Right atrium auricular region (tissue), 2 donors: Measurements from ENCODE around the gene NAXE. TPM values are rescaled to one million over a fixed set of nuclear protein-coding genes. Genes with fewer than 3 reads are reported as not detected.

ENCODE experiments used
- DNase-seq: peaks from one replicate; pipeline ENCODE4 v3.0.0-alpha.2; 2019; ENCODE audit warnings: low spot score
- H3K27ac ChIP-seq, 2 donors: fragments of 200-600 bp; sonication (generic); 1 replicate in 1 of 2; 2 replicates in 1 of 2; pipeline ENCODE4 v1.5.1; 2016 to 2019
- H3K27me3 ChIP-seq, 2 donors: fragments of 200-600 bp; sonication (generic); one replicate each; pipeline versions ENCODE4 v1.5.1 to v1.6.0; 2017 to 2019
- H3K36me3 ChIP-seq: fragments of 200-600 bp; sonication (generic); one replicate; pipeline ENCODE4 v1.5.1; 2016
- H3K4me1 ChIP-seq, 2 donors: fragments of 200-600 bp; sonication (generic); one replicate each; pipeline versions ENCODE4 v1.5.1 to v1.6.0; 2017 to 2019
- H3K4me3 ChIP-seq, 2 donors: fragments of 200-600 bp; sonication (generic); 1 replicate in 1 of 2; 2 replicates in 1 of 2; pipeline ENCODE4 v1.5.1; 2017 to 2019; ENCODE audit warnings: mild to moderate bottlenecking in 1 of 2, moderate library complexity in 1 of 2
- H3K9me3 ChIP-seq, 2 donors: fragments of 200-600 bp; sonication (generic); one replicate each; pipeline ENCODE4 v1.5.1; 2019
- total RNA-seq, 2 donors: library from RNA; depleted of rRNA; stranded (reverse); fragments of >200 nt; gene quantifications; one replicate each; pipeline ENCODE4 v1.1.0, GENCODE V29; 2016
- TF ChIP-seq, protein P1 (sequence below), 2 donors: fragments of 200-600 bp; sonication (generic); IDR thresholded peaks; one replicate each; pipeline ENCODE4 v1.5.1; 2019; ENCODE audit warnings: antibody characterized with exemption in 2 of 2

Gene NAXE
- total RNA-seq, 2 donors from 2014 or later: 85.3 to 96.3 TPM

- no peak for DNase-seq
- no peak overlapping the region for H3K4me3 ChIP-seq
- H3K4me1 ChIP-seq: no peaks in the 10 kb centered on the region
- no peak overlapping the region for H3K27ac ChIP-seq
- H3K9me3 ChIP-seq: no peaks in the 10 kb centered on the region
- no peaks in the 10 kb centered on the region for H3K27me3 ChIP-seq
- no peaks in the 10 kb centered on the region for H3K36me3 ChIP-seq
- TF ChIP-seq, protein P1, sequence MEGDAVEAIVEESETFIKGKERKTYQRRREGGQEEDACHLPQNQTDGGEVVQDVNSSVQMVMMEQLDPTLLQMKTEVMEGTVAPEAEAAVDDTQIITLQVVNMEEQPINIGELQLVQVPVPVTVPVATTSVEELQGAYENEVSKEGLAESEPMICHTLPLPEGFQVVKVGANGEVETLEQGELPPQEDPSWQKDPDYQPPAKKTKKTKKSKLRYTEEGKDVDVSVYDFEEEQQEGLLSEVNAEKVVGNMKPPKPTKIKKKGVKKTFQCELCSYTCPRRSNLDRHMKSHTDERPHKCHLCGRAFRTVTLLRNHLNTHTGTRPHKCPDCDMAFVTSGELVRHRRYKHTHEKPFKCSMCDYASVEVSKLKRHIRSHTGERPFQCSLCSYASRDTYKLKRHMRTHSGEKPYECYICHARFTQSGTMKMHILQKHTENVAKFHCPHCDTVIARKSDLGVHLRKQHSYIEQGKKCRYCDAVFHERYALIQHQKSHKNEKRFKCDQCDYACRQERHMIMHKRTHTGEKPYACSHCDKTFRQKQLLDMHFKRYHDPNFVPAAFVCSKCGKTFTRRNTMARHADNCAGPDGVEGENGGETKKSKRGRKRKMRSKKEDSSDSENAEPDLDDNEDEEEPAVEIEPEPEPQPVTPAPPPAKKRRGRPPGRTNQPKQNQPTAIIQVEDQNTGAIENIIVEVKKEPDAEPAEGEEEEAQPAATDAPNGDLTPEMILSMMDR (IDR thresholded peaks at IDR 0.05): no peak
These were observed 13.5 kb upstream of the NAXE start for GRCh38 chr1:156578055-156578454.

DNA sequence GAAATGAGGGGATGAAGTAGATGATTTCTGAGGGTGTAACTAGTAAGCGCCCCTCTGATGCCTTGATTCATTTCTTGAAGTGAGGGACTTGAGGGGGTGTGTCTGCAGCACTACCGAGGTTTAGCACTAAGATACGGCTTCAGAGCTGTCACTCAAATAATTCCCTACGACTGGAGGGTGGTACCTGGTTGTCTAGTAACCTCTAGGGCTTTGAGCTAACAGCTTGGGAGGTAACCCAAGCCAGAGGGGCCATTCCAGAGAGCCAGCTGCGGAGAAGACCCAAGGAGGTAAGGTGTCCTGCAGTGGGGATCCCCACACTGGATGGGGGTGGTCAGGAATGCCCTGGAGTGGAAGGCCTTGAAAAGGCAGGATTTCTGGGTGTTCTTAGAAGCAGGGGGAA, 12.1 kb upstream of the NAXE start, which contains the start of gene TTC24:
TTC24 (plus strand) TSS at position 252 of the 400 bp plus-strand sequence. CDS start 1,642 bp downstream, outside the sequence.
- TF ChIP-seq, protein P1 (IDR thresholded peaks at IDR 0.05): no peak
- DNase-seq: no peak
- no peak within 1 kb of the TSS for H3K27ac ChIP-seq
- H3K9me3 ChIP-seq: no peaks in the 10 kb centered on the region
- H3K27me3 ChIP-seq: no peaks in the 10 kb centered on the region
- H3K4me3 ChIP-seq: no peak within 1 kb of the TSS
- no peaks in the 10 kb centered on the region for H3K36me3 ChIP-seq
- H3K4me1 ChIP-seq: peaks cover 0 to 6% of the 10 kb centered on the region in 2 donors

DNA sequence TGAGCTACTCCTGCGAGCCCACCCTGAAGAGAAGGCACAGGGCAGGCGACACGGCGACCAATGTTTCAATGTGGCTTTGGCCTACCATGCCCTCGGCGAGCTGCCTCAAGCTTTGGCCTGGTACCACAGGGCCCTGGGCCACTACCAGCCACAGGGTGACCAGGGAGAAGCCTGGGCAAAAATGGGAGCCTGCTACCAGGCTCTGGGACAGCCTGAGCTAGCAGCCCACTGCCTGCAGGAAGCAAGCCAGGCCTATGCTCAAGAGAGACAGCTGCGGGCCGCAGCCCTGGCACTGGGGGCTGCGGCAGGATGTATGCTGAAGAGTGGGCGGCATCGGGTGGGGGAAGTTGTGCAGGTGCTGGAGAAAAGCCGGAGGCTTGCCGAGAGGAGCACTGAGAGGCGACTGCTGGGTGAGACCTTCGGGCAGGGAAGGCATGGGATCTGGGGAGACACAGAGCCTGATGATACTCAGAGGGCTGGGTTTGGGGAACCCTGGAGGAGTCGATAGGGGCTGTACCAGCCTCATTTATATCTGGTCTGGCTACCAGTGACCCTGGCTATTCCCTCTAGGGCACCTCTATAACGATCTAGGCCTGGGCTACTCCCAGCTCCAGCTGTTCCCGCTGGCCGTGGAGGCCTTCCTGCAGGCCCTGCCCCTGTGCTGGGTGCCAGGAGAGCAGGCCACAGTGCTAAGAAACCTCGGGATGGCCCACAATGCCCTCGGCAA, 9.8 kb upstream of the NAXE start:
- H3K4me1 ChIP-seq: peaks cover 0 to 6% of the 10 kb centered on the region in 2 donors
- TF ChIP-seq, protein P1 (IDR thresholded peaks at IDR 0.05): no peak
- no peaks in the 10 kb centered on the region for H3K36me3 ChIP-seq
- no peak overlapping the region for H3K4me3 ChIP-seq
- H3K27me3 ChIP-seq: no peaks in the 10 kb centered on the region
- H3K9me3 ChIP-seq: no peaks in the 10 kb centered on the region
- no peak for DNase-seq
- no peak overlapping the region for H3K27ac ChIP-seq

DNA sequence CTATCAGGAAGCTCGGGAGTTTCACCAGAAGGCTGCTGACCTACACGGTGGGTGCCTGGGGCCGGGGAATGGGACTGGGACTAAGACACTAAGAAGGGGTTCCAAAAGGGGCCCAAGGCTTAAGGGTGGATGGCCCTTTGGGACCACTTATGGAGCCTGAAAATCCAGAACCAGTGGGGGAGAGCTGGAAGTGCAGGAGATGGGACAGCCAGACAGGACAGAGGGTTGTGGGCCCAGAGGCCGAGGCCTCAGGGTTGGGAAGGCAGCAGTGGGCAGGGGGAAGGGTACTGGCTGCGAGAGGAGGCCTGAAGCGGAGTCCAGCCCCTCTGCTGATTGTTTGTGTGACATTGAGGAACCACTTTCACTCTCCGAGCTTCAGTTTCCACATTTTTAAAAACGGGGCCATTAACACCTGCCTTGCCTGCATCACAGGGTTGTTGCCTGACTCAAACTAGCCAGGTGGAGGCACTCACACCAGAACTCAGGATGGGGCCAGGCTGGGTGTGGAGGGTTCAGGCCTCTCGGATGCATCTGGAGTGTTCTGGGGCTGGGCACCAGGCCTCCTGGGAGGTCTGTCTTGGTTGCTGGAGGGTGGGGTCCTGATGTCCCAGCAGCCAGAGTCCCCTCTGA, 9.1 kb upstream of the NAXE start:
- DNase-seq: no peak
- H3K4me3 ChIP-seq: no peak overlapping the region
- TF ChIP-seq, protein P1 (IDR thresholded peaks at IDR 0.05): no peak
- H3K36me3 ChIP-seq: no peaks in the 10 kb centered on the region
- no peak overlapping the region for H3K27ac ChIP-seq
- peaks cover 0 to 6% of the 10 kb centered on the region in 2 donors for H3K4me1 ChIP-seq
- no peaks in the 10 kb centered on the region for H3K27me3 ChIP-seq
- no peaks in the 10 kb centered on the region for H3K9me3 ChIP-seq

GRCh38 chr1:156583821-156584622, 7.6 kb upstream of the NAXE start:
- Histone ChIP-seq H3K27ac (no peak overlapping the region), H3K9me3 (no peaks in the 10 kb centered on the region), H3K36me3 (no peaks in the 10 kb centered on the region), H3K4me3 (no peak overlapping the region), H3K4me1 (peaks cover 0 to 6% of the 10 kb centered on the region in 2 donors), H3K27me3 (no peaks in the 10 kb centered on the region)
- TF ChIP-seq, protein P1 (IDR thresholded peaks at IDR 0.05): peak; percentile 90 to 91
- DNase-seq: peak; percentile 81
